Immature natural killer cell (primary cell): Measurements from ENCODE around the gene PRR11. TPM values are rescaled to one million over a fixed set of nuclear protein-coding genes. Genes with fewer than 3 reads are reported as not detected.
"Not testable (repeated sequence)": the region's sequence is repeated elsewhere in the genome, so short reads cannot be mapped to it uniquely, and the experiment has no call there.

Experiments
- DNase-seq, 3 donors: peaks; one replicate each; pipeline ENCODE4 v3.0.0; 2022; ENCODE audit warnings: mixed read lengths in 1 of 3
- H3K27ac Mint-ChIP-seq, 6 donors: one replicate each; pipeline ENCODE4 v1.8.0; 2020; ENCODE audit warnings: mixed read lengths in 6 of 6, mild to moderate bottlenecking in 5 of 6, inconsistent platforms in 4 of 6, moderate library complexity in 3 of 6
- H3K27me3 Mint-ChIP-seq, 3 donors: one replicate each; pipeline ENCODE4 v1.8.0; 2020 to 2021; ENCODE audit warnings: low read depth in 3 of 3, mild to moderate bottlenecking in 3 of 3, mixed read lengths in 3 of 3, moderate library complexity in 3 of 3, inconsistent platforms in 1 of 3
- H3K36me3 Mint-ChIP-seq, 3 donors: one replicate each; pipeline ENCODE4 v1.8.0; 2020; ENCODE audit warnings: mixed read lengths in 3 of 3, inconsistent platforms in 2 of 3, mild to moderate bottlenecking in 2 of 3
- H3K4me1 Mint-ChIP-seq, 2 donors: one replicate each; pipeline ENCODE4 v1.8.0; 2020; ENCODE audit warnings: inconsistent platforms in 2 of 2, mild to moderate bottlenecking in 2 of 2, mixed read lengths in 2 of 2, moderate library complexity in 1 of 2
- H3K4me3 Mint-ChIP-seq, 5 donors: one replicate each; pipeline ENCODE4 v1.8.0; 2020; ENCODE audit warnings: mild to moderate bottlenecking in 5 of 5, mixed read lengths in 5 of 5, inconsistent platforms in 3 of 5, moderate library complexity in 3 of 5
- H3K9me3 Mint-ChIP-seq, 6 donors: one replicate each; pipeline ENCODE4 v1.8.0; 2020; ENCODE audit warnings: mild to moderate bottlenecking in 6 of 6, mixed read lengths in 6 of 6, inconsistent platforms in 4 of 6, moderate library complexity in 3 of 6
- polyA plus RNA-seq, 3 donors: library from polyadenylated mRNA; unstranded; fragments of 300-500 nt; fragmentation: Illumina TruSeq; gene quantifications; one replicate each; pipeline ENCODE4 v1.2.3, GENCODE V29; 2021

The PRR11 gene
- polyA plus RNA-seq, 3 donors from 2014 or later = 0.76 to 1.2 TPM; not detected in 1

DNA sequence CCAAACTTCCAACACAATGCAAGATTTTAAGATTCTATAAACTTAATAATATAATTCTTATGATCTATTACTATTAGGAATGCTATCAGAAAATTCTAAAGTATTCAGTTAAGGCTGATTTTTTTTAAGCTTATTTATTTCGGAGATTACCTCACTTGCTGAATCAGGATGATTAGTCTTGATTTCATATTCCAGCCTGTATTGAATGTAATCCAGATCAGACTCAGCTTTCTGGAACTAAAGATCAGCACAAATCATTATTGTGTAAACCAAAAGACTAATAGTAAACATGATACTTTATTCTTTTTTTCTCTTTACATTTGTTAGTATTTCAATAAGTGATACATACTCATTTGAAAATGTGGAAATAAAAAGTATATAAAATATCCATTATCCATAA is 24.4 kb upstream of the PRR11 start:
- H3K4me1 Mint-ChIP-seq = peaks cover 3 to 7% of the 10 kb centered on the region in 2 donors
- H3K4me3 Mint-ChIP-seq = no peak overlapping the region
- H3K27me3 Mint-ChIP-seq = peaks cover 0 to under 1% (median 0%) of the 10 kb centered on the region in 3 donors
- DNase-seq = no peak
- no peak overlapping the region for H3K27ac Mint-ChIP-seq
- peaks cover 0 to 11% (median 0%) of the 10 kb centered on the region in 3 donors for H3K36me3 Mint-ChIP-seq
- H3K9me3 Mint-ChIP-seq = no peaks in the 10 kb centered on the region

DNA sequence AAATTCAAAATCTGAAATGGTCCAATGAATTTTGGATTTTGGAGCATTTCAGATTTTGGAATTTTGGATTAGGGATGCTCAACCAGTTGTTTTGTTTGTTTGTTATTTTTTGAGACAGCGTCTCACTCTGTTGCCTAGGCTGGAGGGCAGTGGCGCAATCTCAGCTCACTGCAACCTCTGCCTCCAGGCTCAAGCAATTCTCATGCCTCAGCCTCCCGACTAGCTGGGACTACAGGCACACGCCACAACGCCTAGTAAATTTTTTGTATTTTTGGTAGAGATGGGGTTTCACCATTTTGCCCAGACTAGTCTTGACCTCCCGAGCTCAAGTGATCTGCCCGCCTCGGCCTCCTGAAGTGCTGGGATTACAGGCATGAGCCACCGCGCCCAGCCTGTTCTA is 17.2 kb upstream of the PRR11 start:
- H3K36me3 Mint-ChIP-seq, H3K4me3 Mint-ChIP-seq, H3K9me3 Mint-ChIP-seq, H3K27ac Mint-ChIP-seq, H3K27me3 Mint-ChIP-seq, DNase-seq: not testable (repeated sequence)
- peaks cover 3 to 13% of the 10 kb centered on the region in 2 donors for H3K4me1 Mint-ChIP-seq

DNA sequence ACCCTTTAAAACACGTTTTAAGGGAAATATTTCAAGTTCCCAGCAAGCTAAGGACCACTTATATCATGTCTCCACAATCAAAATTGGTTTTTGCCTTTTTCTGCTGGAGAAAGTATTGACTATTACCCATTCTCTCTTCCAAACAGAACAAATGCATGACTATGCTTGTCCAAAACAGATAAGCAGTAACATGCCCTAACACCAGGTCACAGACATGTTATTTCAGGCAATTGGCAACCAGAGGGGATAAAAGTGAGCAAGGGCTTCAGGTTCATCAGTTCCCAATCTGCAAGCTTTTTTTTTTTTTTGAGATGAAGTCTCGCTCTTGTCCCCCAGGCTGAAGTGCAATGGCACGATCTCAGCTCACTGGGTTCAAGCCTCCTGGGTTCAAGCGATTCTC is 15.6 kb upstream of the PRR11 start:
- H3K4me1 Mint-ChIP-seq = peaks cover under 1 to 6% of the 10 kb centered on the region in 2 donors
- H3K36me3 Mint-ChIP-seq = no peaks in the 10 kb centered on the region
- peaks cover 0 to 1% (median 0%) of the 10 kb centered on the region in 3 donors for H3K27me3 Mint-ChIP-seq
- no peak overlapping the region for H3K4me3 Mint-ChIP-seq
- DNase-seq = no peak
- no peak overlapping the region for H3K27ac Mint-ChIP-seq
- no peaks in the 10 kb centered on the region for H3K9me3 Mint-ChIP-seq

DNA sequence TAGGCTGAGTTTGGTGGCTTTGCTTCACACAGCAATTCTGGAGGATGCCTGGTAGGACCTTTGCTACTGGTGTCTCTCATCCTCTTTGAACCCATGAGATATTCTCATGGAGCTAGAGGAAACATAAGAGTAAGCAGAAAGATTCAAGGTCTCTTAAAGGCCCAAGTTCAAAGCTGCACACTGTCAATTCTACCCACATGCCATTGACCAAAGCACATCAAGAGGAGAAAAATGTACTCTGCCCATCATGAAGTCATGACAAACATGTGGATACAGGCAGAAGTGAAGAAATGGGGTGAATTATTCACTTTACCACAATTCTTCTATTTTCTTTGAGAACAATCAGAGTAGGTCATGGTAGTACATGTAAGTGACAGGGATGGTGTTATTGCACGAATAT is 13.7 kb upstream of the PRR11 start:
- Mint-ChIP-seq H3K4me3 (no peak overlapping the region), H3K4me1 (peaks cover 0 to 12% of the 10 kb centered on the region in 2 donors), H3K27me3 (no peaks in the 10 kb centered on the region), H3K36me3 (no peaks in the 10 kb centered on the region), H3K9me3 (no peaks in the 10 kb centered on the region), H3K27ac (no peak overlapping the region)
- DNase-seq = no peak

DNA sequence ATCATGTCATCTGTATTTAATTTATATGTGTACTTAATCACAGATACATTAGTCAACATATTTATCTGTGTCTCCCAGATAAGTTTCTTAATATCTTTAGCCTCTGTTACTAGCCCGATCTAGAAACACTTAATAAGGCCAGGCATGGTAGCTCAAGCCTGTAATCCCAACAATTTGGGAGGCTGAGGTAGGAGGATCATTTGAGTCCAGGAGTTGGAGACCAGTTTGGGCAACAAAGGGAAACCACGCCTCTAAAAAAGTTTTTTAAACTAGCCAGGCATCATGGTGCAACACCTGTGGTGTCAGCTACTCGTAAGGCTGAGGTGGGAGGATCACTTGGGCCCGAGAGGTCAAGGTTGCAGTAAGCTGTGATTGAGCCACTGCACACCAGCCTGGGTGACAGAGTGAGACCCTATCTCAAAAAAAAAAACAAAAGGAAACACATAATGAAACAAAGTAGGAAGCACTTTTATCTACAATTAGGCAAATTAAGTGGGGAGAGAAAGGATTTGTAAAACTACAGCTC is 9.9 kb upstream of the PRR11 start:
- Mint-ChIP-seq H3K9me3 (no peaks in the 10 kb centered on the region), H3K4me1 (peaks cover 0 to 16% of the 10 kb centered on the region in 2 donors), H3K4me3 (no peak overlapping the region), H3K27ac (no peak overlapping the region), H3K27me3 (no peaks in the 10 kb centered on the region), H3K36me3 (no peaks in the 10 kb centered on the region)
- no peak for DNase-seq

DNA sequence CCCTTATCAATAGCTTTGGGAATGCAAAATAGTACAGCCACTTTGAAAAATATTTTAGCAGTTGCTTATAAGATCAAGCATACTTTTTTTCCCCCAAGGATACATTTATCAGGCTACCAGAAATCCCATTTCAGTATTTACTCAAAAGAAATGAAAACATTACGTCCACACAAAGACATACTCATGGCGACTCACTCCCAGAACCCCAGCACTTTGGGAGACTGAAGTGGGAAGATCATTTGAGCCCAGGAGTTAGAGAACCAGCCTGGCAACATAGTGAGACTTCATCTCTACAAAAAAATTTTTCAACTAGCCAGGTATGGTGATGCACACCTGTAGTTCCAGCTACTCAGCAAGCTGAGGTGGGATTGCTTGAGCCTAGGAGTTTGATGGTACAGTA is 6.5 kb upstream of the PRR11 start:
- Mint-ChIP-seq H3K4me3 (no peak overlapping the region), H3K36me3 (no peaks in the 10 kb centered on the region), H3K27ac (no peak overlapping the region), H3K4me1 (peaks cover 8 to 39% of the 10 kb centered on the region in 2 donors), H3K9me3 (no peaks in the 10 kb centered on the region), H3K27me3 (peaks cover 0 to 3% (median 0%) of the 10 kb centered on the region in 3 donors)
- DNase-seq = no peak

DNA sequence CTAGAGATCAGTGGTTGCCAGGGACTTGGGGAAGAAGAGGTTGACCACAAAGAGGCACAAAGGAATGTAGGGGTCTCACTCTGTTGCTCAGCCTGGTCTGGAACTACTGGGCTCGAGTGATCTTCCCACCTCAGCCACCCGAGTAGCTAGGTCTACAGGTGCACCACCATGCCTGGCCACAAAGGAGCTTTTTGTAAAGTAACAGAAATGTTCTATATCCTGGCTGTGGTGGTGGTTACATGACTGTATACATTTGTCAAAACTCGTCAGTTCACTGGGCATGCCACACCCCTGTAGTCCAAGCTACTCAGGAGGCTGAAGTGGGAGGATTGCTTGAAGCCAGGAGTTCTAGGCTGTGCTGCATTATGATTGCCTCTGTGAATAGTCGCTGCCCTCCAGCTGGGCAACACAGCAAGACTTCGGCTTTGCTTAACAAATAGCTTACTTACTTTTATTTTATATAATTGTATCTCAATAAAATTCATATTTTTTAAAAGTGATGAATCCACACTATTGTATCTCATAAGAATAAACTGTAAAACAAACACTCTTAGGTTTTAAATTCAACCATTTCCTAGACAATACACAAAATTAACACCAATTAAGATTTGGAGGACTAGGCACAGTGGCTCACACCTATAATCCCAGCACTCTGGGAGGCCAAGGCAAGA is 5.6 kb upstream of the PRR11 start:
- Mint-ChIP-seq H3K4me3 (no peak overlapping the region), H3K9me3 (no peaks in the 10 kb centered on the region), H3K4me1 (peaks cover 8 to 44% of the 10 kb centered on the region in 2 donors), H3K27me3 (peaks cover 0 to 3% (median 3%) of the 10 kb centered on the region in 3 donors), H3K36me3 (no peaks in the 10 kb centered on the region), H3K27ac (no peak overlapping the region)
- no peak for DNase-seq

DNA sequence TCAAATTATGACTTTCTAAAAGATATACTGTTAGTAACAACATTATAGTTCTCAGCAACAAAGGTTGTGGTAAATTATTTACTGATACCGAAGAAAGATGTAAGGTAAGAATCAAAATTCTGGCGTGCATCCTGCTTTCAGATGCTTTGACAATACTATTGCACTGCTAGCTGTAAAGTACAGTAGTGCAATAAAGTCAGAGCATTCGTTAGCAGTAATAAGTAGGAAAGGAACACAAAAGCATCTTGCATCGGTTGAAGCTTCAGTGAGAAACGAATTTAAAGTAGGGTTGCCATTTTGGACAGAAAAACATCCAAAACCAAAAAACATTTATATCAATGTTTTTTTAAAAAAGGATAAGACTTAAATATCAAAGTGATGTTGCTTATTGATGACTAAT is 4.5 kb upstream of the PRR11 start:
- Mint-ChIP-seq H3K4me1 (peaks cover 8 to 38% of the 10 kb centered on the region in 2 donors), H3K36me3 (no peaks in the 10 kb centered on the region), H3K27me3 (peaks cover 0 to 3% (median 3%) of the 10 kb centered on the region in 3 donors), H3K27ac (no peak overlapping the region), H3K4me3 (no peak overlapping the region), H3K9me3 (no peaks in the 10 kb centered on the region)
- no peak for DNase-seq

DNA sequence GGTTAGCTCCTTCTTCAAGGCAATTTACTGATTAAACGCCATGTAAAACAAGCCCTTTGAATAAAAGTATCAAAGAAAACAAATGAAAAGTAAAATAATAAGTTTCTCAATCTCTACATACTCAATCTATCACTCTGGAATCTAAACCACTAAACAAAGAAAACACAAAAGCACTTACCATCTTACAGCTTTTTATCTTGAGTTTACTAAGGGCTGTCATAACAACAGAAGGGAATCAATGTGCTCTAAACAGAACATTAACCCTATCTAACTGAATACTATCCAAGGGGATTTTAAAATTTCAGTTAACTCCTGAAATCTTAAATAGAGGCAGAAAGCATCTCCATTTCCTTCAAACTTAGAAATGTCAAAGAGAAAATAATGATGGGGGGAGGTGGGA is 4.0 kb upstream of the PRR11 start:
- Mint-ChIP-seq H3K4me1 (peaks cover 8 to 38% of the 10 kb centered on the region in 2 donors), H3K27me3 (peaks cover 0 to 3% (median 3%) of the 10 kb centered on the region in 3 donors), H3K27ac (no peak overlapping the region), H3K9me3 (no peaks in the 10 kb centered on the region), H3K36me3 (no peaks in the 10 kb centered on the region), H3K4me3 (no peak overlapping the region)
- no peak for DNase-seq

DNA sequence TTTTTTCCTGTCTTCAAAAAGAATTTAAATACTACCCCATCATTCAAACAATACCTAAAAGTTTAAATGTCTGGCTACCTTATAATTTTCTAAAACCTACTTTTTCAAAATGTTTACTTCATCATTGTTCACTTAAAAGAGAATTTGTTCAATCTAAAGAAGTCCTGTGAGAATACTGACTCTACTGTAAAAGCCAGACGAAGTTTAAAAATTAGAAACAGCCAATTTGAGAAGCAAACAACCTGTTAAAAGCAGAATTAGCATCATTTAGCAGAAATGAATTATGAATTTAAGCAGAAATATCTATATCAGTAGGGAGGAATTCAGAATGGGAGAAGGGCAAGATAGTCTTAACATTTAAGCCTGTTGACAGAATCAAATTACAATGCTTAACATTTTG is 2.6 kb upstream of the PRR11 start:
- no peaks in the 10 kb centered on the region for H3K36me3 Mint-ChIP-seq
- peaks cover 0 to 3% (median 3%) of the 10 kb centered on the region in 3 donors for H3K27me3 Mint-ChIP-seq
- H3K9me3 Mint-ChIP-seq = no peaks in the 10 kb centered on the region
- peaks cover 8 to 38% of the 10 kb centered on the region in 2 donors for H3K4me1 Mint-ChIP-seq
- peak overlapping the region in 2 of 6 donors; percentile 19 to 24 for H3K27ac Mint-ChIP-seq
- DNase-seq = no peak
- no peak overlapping the region for H3K4me3 Mint-ChIP-seq

DNA sequence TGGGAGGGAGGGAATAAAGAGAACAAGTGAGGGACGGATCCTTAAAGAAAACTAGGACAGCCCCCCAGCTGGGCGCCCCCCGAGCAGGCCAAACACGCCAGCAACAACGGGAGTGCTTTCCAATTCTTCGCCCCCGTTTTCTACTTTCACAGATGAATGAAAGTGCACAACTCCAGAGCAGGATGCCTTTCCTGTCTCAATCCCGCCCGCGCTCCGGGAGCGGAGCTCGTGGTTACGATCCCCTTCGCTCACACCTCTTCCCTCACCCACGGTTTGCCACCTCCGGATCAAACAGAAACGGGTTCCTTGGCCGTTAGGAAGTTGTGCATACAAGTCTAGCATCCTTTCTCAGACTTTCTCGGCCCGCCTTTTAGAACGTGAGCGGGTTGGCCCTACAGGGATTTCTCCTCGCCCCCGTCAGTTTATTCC is 1.2 kb upstream of the PRR11 start:
- H3K36me3 Mint-ChIP-seq = no peaks in the 10 kb centered on the region
- peak overlapping the region in 1 of 6 donors; percentile 58 for H3K27ac Mint-ChIP-seq
- no peak overlapping the region for H3K4me3 Mint-ChIP-seq
- peaks cover 8 to 34% of the 10 kb centered on the region in 2 donors for H3K4me1 Mint-ChIP-seq
- peak; percentile 20 to 37 (median 34) for DNase-seq
- H3K27me3 Mint-ChIP-seq = peaks cover 0 to 3% (median 3%) of the 10 kb centered on the region in 3 donors
- H3K9me3 Mint-ChIP-seq = no peaks in the 10 kb centered on the region

DNA sequence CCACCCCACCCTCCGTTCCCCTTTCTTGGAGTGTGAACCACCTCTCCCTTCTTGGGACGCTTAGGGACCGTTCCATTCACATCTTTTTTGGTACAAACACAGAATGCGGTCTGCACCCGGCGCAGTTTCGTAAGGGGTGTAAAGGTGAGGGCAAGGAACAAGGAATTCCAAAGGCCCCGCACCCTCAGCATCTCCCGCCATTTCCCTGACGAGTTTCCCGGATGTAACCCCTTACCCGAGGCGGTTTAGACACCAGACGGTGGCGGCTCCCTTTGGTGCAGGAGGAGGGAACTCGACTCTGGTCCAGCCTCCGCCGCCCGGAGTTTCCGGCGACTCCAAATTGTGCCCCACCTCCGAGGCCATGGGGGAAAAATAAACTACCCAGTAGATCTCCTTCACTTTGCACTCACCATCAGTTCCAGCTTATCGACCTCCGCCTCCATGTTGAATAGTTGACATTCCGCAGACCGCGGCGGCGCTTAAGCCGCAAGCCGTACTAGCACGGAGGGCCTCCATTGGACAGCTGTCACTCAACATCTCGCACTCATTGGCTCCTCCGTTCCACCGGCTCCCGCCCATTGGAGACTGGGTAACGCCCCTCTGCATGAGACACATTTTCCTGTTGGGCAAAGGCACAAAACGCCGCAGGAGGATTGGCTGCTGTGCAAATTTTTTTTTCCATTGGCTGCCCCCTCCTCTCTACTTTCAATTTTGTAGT is 666 bp upstream of the PRR11 start, which contains the start of gene SKA2:
Gene SKA2, minus strand, starts transcription at position 466 of the 718 bp plus-strand sequence. Its CDS starts 23 bp downstream, at position 443.
- peak in 1 of 3 donors; percentile 98 for DNase-seq
- Mint-ChIP-seq H3K9me3 (no peaks in the 10 kb centered on the region), H3K27me3 (peaks cover 0 to 3% (median 3%) of the 10 kb centered on the region in 3 donors), H3K4me1 (peaks cover 8 to 30% of the 10 kb centered on the region in 2 donors), H3K36me3 (no peaks in the 10 kb centered on the region), H3K27ac (peak within 1 kb of the TSS in 1 of 6 donors; percentile 58), H3K4me3 (no peak within 1 kb of the TSS)

DNA sequence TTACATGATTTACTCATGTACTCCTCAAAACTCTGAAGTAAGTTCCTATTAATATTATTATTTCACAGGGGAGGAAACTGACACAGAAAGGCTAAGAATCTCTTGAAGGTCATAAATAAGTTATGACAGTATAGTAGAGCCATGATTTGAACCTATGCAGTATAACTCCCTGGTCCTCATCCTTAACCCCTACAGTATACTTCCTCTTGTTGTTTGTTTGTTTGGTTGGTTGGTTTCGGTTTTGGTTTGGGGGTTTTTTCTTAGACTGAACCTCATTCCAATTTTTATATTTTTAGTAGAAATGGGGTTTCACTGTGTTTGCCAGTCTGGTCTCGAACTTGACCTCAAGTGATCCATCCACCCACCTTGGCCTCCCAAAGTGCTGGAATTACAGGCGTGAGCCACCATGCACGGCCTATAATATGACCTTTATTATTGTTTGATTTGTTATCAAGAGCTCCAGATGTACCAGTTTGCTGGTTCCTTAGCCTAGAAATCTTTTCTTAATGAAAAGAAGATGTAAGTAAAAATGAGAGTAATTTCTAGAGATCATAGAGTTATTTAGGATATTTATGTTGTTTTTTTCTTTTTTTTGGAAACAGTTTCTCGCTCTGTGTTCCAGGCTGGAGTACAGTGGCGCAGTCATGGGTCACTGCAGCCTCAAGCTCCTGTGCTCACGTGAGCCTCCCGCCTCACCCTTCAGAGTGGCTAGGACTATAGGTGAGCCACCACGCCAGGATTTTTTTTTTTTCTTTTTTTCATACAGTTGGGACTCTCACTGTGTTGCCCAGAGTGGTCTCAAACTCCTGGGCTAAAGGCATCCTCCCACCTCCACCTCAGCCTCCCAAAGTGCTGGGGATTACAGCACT is 4.8 kb downstream of the PRR11 start:
- DNase-seq = peak in 1 of 3 donors; percentile 22
- Mint-ChIP-seq H3K4me3 (peak overlapping the region in 4 of 5 donors; percentile 22 to 71 (median 55)), H3K27me3 (no peaks in the 10 kb centered on the region), H3K36me3 (no peaks in the 10 kb centered on the region), H3K9me3 (no peaks in the 10 kb centered on the region), H3K4me1 (peaks cover 0 to 8% of the 10 kb centered on the region in 2 donors), H3K27ac (peak overlapping the region in 5 of 6 donors; percentile 10 to 79 (median 51))
